Caco-2 (cell line): ENCODE results near the gene LTA4H. TPM values are rescaled to one million over a fixed set of nuclear protein-coding genes. Genes with fewer than 3 reads are reported as not detected.

ENCODE experiments used
- BruUV-seq: library from RNA; stranded (reverse); fragments of 400-500 nt; replicated peaks from 2 replicates; lab custom pipeline; 2021; lab: Mats Ljungman, UMichigan
- CTCF ChIA-PET: fragments of 300-600 bp; sonication (Branson Sonifier 250); formaldehyde crosslinking; loops from one replicate; lab custom pipeline; 2022; ENCODE audit warnings: antibody characterized with exemption; lab: Charles Lee
- POLR2A ChIA-PET: fragments of 300-600 bp; sonication (Branson Sonifier 250); formaldehyde crosslinking; loops from one replicate; lab custom pipeline; 2022; ENCODE audit warnings: antibody characterized with exemption; lab: Charles Lee
- DNase-seq, 2 experiments: peaks; one replicate each; pipeline versions ENCODE4 v3.0.0 to v3.0.0-alpha.2; 2020 to 2022
- H3K27me3 ChIP-seq: replicated peaks from 2 replicates; pipeline ENCODE4 v1.6.0; 2011; ENCODE audit warnings: low read length; ENCODE audit not compliant: control insufficient read depth, insufficient read depth
- H3K36me3 ChIP-seq: 2 replicates; pipeline ENCODE4 v1.5.1; 2011; ENCODE audit warnings: low read length; ENCODE audit not compliant: control insufficient read depth, insufficient read depth
- H3K4me1 ChIP-seq: fragments of 250-450 bp; sonication (Bioruptor Pico); 2 replicates; pipeline ENCODE4 v1.5.1; 2020; ENCODE audit warnings: mild to moderate bottlenecking
- H3K4me3 ChIP-seq: 2 replicates; pipeline ENCODE4 v1.5.1; 2011; ENCODE audit warnings: low read depth, mild to moderate bottlenecking, control low read depth, low read length
- H3K9me3 ChIP-seq: fragments of 250-450 bp; sonication (Bioruptor Pico); 2 replicates; pipeline ENCODE4 v1.5.1; 2020; ENCODE audit warnings: mild to moderate bottlenecking, moderate library complexity
- H3K27ac Mint-ChIP-seq: one replicate; pipeline ENCODE4 v1.8.0; 2022; ENCODE audit warnings: mixed read lengths; ENCODE audit not compliant: unreplicated experiment
- H3K27me3 Mint-ChIP-seq: one replicate; pipeline ENCODE4 v1.8.0; 2022; ENCODE audit warnings: mixed read lengths; ENCODE audit not compliant: insufficient read depth, unreplicated experiment
- H3K36me3 Mint-ChIP-seq: one replicate; pipeline ENCODE4 v1.8.0; 2022; ENCODE audit warnings: mild to moderate bottlenecking, mixed read lengths; ENCODE audit not compliant: insufficient read depth, unreplicated experiment
- H3K4me1 Mint-ChIP-seq: one replicate; pipeline ENCODE4 v1.8.0; 2022; ENCODE audit warnings: low read depth, mixed read lengths; ENCODE audit not compliant: unreplicated experiment
- H3K4me3 Mint-ChIP-seq: one replicate; pipeline ENCODE4 v1.8.0; 2022; ENCODE audit warnings: mild to moderate bottlenecking, moderate library complexity, mixed read lengths; ENCODE audit not compliant: unreplicated experiment
- H3K9me3 Mint-ChIP-seq: one replicate; pipeline ENCODE4 v1.8.0; 2022; ENCODE audit warnings: mixed read lengths; ENCODE audit not compliant: unreplicated experiment
- CTCF ChIP-seq, 2 experiments: fragments of 200-600 bp in 1 of 2; IDR thresholded peaks; 1 replicate in 1 of 2; 2 replicates in 1 of 2; pipeline versions ENCODE4 v1.5.1 to v1.8.0; 2011 to 2022; ENCODE audit warnings: antibody characterized with exemption in 1 of 2, control low read depth in 1 of 2, inconsistent platforms in 1 of 2, low read depth in 1 of 2, low read length in 1 of 2, mild to moderate bottlenecking in 1 of 2, moderate library complexity in 1 of 2; ENCODE audit not compliant: insufficient read depth in 1 of 2, severe bottlenecking in 1 of 2, unreplicated experiment in 1 of 2
- intact Hi-C: fragments of 100-400 bp; cut with micrococcal nuclease; formaldehyde crosslinking; loops from one replicate; pipeline ENCODE4 v1.10.0; 2022; ENCODE audit not compliant: unreplicated experiment
- total RNA-seq: library from RNA; stranded (reverse); gene quantifications from 2 replicates; pipeline ENCODE4 v1.2.3, GENCODE V29; 2022

The LTA4H gene
- total RNA-seq, 1 experiment from 2014 or later = 56.7 TPM

GRCh38 chr12:96056646-96057455 lies 21.5 kb upstream of the LTA4H start:
- no peak for TF ChIP-seq CTCF (IDR thresholded peaks at IDR 0.05; ENCODE audit: insufficient read depth in 1 of 2, low read depth in 1 of 2, low read length in 1 of 2, severe bottlenecking in 1 of 2, unreplicated experiment in 1 of 2)
- Mint-ChIP-seq H3K27me3 (no peaks in the 10 kb centered on the region), H3K36me3 (no peaks in the 10 kb centered on the region), H3K4me1 (no peaks in the 10 kb centered on the region), H3K4me3 (no peak overlapping the region), H3K27ac (no peak overlapping the region), H3K9me3 (no peaks in the 10 kb centered on the region)
- DNase-seq = no peak
- intact Hi-C loops = no loop called here
- no TSS peak for BruUV-seq
- H3K9me3 ChIP-seq = no peaks in the 10 kb centered on the region
- H3K4me3 ChIP-seq = no peak overlapping the region
- H3K4me1 ChIP-seq = no peaks in the 10 kb centered on the region
- ChIA-PET CTCF (interaction anchor here (0.6 kb wide), 1 partner anchor 225 kb away, joined by 4 read pairs; no protein-coding TSS in a partner anchor), POLR2A (interaction anchor here (0.5 kb wide), 1 partner anchor 154 kb away, joined by 3 read pairs; no protein-coding TSS in a partner anchor)
- H3K27me3 ChIP-seq = no peaks in the 10 kb centered on the region
- no peaks in the 10 kb centered on the region for H3K36me3 ChIP-seq

DNA sequence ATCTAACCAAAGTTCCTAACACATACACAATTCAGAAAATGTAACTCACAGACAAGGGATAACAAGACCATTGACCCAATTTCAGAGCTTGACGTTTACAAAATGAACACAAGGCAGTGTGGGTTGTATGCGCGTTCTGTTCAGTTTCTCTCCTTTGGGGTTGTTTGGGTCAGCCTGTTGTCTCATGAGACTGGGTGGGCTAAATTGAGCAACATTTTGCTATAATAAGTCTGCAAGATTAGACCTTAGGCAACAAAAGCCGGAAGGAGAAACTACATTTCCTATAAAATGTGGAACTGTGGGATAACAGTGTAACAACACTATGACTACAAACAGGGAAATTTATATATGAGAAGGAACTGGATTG lies 18.8 kb upstream of the LTA4H start:
- Histone ChIP-seq H3K36me3 (no peaks in the 10 kb centered on the region), H3K27me3 (no peaks in the 10 kb centered on the region), H3K4me3 (no peak overlapping the region), H3K4me1 (no peaks in the 10 kb centered on the region), H3K9me3 (no peaks in the 10 kb centered on the region)
- DNase-seq = no peak
- BruUV-seq = no TSS peak
- no peaks in the 10 kb centered on the region for H3K27me3 Mint-ChIP-seq
- intact Hi-C loops = no loop called here
- no peaks in the 10 kb centered on the region for H3K36me3 Mint-ChIP-seq
- ChIA-PET POLR2A (no interaction called here), CTCF (no interaction called here)
- no peak for TF ChIP-seq CTCF (IDR thresholded peaks at IDR 0.05; ENCODE audit: insufficient read depth in 1 of 2, low read depth in 1 of 2, low read length in 1 of 2, severe bottlenecking in 1 of 2, unreplicated experiment in 1 of 2)
- no peak overlapping the region for H3K4me3 Mint-ChIP-seq
- no peaks in the 10 kb centered on the region for H3K4me1 Mint-ChIP-seq
- H3K27ac Mint-ChIP-seq = no peak overlapping the region
- no peaks in the 10 kb centered on the region for H3K9me3 Mint-ChIP-seq

DNA sequence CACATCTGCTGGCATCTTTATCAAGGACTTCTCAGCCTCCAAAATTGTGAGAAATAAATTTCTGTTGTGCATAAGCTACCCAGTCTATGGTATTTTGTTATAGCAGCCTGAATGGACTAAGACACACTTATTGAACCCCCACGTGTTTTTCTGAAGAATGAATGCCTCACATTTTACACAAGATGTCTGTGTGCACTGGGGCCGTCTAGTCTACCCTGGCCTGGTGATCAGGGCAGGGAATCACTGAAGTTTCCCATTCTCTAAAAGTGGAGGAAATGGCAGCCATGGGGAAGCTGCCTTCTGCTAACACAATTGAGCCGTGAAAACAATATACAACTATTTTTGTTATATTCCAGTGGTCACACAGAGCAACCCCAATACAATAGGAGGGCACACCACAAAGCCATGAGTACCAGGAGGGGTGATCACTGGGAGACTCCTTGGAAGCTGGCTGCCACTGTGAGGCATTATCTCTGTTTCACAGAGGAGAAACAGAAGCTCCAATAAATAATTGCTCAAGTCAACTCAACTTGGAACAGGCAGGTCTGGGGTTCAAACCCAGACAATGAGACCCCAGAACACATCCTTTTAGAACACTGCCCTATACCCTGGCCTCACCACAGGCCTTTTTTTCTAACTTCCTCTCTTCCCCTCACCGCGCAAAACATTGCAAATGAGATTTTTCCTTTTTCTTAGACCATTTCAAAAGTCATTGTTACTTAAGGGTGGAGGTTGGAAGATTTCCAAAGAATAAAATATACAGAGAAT lies 18.3 kb upstream of the LTA4H start:
- no peak overlapping the region for H3K4me3 Mint-ChIP-seq
- no peak overlapping the region for H3K4me3 ChIP-seq
- no peaks in the 10 kb centered on the region for H3K9me3 ChIP-seq
- H3K27ac Mint-ChIP-seq = no peak overlapping the region
- intact Hi-C loops = no loop called here
- POLR2A ChIA-PET = no interaction called here
- no peaks in the 10 kb centered on the region for H3K27me3 ChIP-seq
- no peaks in the 10 kb centered on the region for H3K9me3 Mint-ChIP-seq
- no peaks in the 10 kb centered on the region for H3K36me3 Mint-ChIP-seq
- no peaks in the 10 kb centered on the region for H3K4me1 Mint-ChIP-seq
- H3K4me1 ChIP-seq = no peaks in the 10 kb centered on the region
- TF ChIP-seq CTCF (IDR thresholded peaks at IDR 0.05; ENCODE audit: insufficient read depth in 1 of 2, low read depth in 1 of 2, low read length in 1 of 2, severe bottlenecking in 1 of 2, unreplicated experiment in 1 of 2) = no peak
- CTCF ChIA-PET = no interaction called here
- BruUV-seq = no TSS peak
- H3K27me3 Mint-ChIP-seq = no peaks in the 10 kb centered on the region
- H3K36me3 ChIP-seq = no peaks in the 10 kb centered on the region
- no peak for DNase-seq
